ENCODE data around the gene USE1.

DNA sequence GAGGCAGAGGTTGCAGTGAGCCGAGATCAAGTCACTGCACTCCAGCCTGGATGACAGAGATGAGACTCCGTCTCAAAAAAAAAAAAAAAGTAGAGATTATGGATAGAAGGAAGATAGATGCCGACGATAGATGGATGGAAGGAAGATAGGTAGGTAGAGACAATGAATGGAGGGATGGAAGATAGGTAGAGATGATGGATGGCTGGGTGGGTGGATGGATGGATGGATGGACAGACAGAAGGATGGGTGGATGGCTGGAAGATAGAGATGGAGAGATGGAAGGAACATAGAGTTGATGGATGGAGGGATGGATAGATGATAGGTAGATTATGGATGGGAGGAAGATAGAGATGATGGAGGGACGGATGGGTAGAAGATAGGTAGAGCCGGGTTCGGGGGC is 18.5 kb upstream of the USE1 start:
- TF ChIP-seq, protein P1, sequence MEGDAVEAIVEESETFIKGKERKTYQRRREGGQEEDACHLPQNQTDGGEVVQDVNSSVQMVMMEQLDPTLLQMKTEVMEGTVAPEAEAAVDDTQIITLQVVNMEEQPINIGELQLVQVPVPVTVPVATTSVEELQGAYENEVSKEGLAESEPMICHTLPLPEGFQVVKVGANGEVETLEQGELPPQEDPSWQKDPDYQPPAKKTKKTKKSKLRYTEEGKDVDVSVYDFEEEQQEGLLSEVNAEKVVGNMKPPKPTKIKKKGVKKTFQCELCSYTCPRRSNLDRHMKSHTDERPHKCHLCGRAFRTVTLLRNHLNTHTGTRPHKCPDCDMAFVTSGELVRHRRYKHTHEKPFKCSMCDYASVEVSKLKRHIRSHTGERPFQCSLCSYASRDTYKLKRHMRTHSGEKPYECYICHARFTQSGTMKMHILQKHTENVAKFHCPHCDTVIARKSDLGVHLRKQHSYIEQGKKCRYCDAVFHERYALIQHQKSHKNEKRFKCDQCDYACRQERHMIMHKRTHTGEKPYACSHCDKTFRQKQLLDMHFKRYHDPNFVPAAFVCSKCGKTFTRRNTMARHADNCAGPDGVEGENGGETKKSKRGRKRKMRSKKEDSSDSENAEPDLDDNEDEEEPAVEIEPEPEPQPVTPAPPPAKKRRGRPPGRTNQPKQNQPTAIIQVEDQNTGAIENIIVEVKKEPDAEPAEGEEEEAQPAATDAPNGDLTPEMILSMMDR (IDR thresholded peaks at IDR 0.05), result no peak
- TF ChIP-seq POLR2A (IDR thresholded peaks at IDR 0.05), result no peak
